GM19328 (cell line): Measurements from ENCODE around the gene KANSL1.

Source experiments
- ATAC-seq: cut with Tn5 transposase; IDR thresholded peaks from one replicate; pipeline ENCODE4 v1.9.1; 2021; ENCODE audit warnings: mild to moderate bottlenecking, moderate library complexity; ENCODE audit not compliant: unreplicated experiment

Gene KANSL1

GRCh38 chr17:46170639-46171429, 22.4 kb downstream of the KANSL1 start:
- ATAC-seq = no peak

- ATAC-seq = no peak
Measured at GRCh38 chr17:46169913-46170638, 23.2 kb downstream of the KANSL1 start.

DNA sequence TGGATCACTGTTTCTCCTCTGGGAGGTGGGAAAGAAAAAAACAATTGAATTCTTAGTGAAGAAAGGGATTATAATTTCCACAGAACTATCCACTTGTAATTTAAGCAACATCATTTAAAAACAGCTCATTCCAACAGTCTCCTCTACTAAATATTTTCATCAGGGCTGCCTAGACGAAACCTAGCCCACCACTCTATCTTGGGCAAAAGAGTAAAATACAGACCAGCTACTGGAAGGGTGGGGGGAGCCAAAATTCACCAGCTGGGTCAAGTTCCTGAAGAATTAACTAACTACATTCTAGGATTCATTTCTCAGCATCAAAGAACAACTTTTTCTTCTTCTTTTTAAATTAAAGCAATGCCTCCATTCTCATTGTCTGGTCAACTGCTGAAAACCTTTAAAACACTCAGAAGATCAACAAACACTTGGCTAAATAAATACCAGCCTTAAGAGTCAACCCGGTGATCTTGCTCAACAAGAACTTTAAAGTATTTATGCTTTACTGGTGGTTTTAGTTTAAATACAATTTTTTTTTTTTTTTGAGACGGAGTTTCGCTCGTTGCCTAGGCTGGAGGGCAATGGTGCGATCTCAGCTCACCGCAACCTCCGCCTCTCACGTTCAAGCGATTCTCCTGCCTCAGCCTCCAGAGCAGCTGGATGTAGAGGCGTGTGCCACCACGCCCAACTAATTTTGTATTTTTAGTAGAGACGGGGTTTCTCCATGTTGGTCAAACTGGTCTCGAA, 25.2 kb downstream of the KANSL1 start:
- no peak for ATAC-seq

- ATAC-seq = no peak
Measured at GRCh38 chr17:46167267-46167666, 26.0 kb downstream of the KANSL1 start.

GRCh38 chr17:46166692-46167249, 26.5 kb downstream of the KANSL1 start:
- ATAC-seq = no peak

GRCh38 chr17:46163929-46164594, 29.2 kb downstream of the KANSL1 start:
- no peak for ATAC-seq

DNA sequence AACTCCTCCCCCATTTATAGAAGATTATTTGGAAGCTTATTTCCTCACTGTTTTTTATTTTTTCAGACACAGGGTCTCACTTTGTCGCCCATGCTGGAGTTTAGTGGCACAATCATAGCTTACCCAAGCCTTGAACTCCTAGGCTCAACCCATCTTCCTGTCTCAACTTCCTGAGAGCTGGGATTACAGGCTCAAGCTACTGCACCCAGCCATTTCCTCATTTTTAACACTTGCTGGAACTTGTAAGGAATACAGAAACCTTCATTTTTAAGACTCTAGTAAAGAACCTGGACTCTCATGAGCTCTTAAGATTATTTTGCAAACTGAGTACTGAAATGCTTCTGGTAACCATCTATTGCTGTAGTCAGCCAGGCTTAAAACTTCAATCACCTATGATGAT, 29.9 kb downstream of the KANSL1 start:
- ATAC-seq = no peak

GRCh38 chr17:46162866-46163265, 30.4 kb downstream of the KANSL1 start:
- no peak for ATAC-seq

GRCh38 chr17:46160169-46160568, 33.1 kb downstream of the KANSL1 start:
- no peak for ATAC-seq

GRCh38 chr17:46159686-46160085, 33.5 kb downstream of the KANSL1 start:
- ATAC-seq = no peak

GRCh38 chr17:46158323-46159296, 34.6 kb downstream of the KANSL1 start:
- no peak for ATAC-seq

DNA sequence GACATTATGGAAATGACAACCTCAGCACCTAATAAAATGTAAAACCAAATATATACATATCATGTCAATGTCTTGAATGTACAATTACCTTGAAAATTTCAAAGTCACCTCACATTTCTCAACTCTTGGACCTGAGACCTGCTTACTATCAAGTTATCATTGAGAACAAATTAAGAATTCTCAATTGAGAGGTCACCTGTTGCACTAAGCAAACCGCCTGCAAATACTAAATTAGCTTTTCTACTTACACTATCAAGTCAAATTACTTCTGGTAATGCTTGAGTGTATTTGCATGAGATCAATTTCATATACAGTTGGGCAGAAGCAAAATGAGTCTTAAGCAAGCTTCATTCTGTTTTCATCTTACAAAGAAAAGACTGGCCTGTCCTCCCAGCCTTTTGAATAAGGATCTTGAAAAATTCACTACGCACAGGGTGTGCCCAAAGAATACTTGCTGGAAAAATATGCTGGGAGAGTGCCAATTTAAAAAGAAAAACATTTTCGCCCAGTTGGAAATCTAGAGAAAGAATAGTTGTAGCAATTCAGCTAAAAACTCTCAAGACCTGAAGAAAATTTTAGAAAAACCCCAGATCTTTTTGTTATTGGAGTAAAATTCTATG, 35.7 kb downstream of the KANSL1 start:
- no peak for ATAC-seq

GRCh38 chr17:46154151-46154816, 38.9 kb downstream of the KANSL1 start:
- no peak for ATAC-seq

DNA sequence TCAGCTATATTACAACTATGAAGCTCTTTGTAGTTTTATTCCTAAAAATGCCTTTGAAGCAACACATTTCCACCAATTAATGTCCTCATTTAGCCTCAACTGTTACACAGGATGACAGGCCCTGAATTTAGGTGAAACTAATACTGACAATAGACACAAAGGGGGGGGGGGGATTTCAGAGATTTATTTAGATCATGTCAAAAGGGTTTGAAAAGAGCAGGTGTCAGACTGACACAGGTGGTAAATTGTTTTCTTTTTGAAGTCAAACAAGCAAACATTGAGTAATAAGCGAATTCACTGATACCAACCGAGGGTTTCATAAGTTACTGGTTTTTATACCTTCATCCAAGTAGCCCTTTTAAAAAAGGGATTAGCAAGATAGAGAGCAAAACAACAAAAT, 40.8 kb downstream of the KANSL1 start:
- ATAC-seq = no peak

DNA sequence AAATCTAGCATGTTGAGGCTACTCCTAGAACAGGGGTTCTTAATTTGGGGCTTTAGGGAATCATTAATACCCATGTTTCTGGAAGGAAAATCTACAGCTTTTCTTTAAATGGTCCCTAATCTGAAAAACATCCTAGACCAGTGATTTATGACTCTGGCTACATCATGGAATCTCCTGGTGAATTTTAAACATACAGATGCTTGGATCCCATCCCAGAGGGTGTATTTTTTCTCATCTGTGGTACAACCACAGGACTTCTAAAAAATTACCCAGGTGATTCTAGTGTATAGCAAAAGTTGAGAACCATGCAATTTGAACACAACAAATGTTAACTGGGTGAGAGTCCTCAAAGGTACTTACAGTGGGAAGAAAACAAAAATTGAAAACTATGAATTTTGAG, 41.5 kb downstream of the KANSL1 start:
- ATAC-seq = no peak

DNA sequence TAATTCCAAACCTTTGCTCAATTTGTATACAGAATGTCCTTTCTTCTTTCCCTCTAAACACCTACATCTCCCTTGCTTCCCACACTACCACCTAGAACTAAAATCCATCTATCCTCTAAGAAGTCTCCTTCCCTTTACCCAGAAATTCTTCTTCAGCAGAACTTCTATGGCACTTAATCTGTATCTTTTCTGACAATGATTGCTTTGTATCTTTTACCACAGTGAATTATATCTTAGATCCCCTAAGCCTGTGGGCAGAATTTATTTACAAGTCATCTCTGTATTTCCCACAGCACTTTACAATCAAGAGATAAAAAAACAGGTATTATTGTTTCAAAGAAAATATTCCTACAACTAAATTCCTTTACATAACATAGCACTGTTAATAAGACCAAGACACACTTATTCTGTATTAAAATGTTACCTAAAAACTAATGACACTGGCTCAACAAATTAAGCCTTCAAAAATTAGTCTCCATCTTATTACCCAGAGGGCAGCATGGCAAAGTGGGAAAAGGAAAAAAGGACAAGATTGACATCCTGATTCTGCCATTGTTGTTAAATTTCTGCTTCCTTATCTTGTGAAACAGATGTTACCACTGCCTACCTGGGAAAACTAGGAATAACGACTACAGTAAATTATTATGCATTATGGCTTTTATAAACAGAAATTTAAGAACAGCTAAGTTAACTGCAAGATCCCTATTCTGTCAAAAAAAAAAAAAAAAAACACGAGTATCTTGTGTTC, 42.8 kb downstream of the KANSL1 start:
- no peak for ATAC-seq

- ATAC-seq = no peak
Measured at GRCh38 chr17:46148247-46148646, 45.0 kb downstream of the KANSL1 start.

GRCh38 chr17:46147296-46147695, 45.9 kb downstream of the KANSL1 start:
- no peak for ATAC-seq
